HG02943 (cell line): ENCODE results near the gene ACER3.

Experiments
- ATAC-seq: cut with Tn5 transposase; IDR thresholded peaks from one replicate; pipeline ENCODE4 v1.9.1; 2021; ENCODE audit warnings: mild to moderate bottlenecking, low read depth, moderate library complexity; ENCODE audit not compliant: unreplicated experiment

The ACER3 gene

DNA sequence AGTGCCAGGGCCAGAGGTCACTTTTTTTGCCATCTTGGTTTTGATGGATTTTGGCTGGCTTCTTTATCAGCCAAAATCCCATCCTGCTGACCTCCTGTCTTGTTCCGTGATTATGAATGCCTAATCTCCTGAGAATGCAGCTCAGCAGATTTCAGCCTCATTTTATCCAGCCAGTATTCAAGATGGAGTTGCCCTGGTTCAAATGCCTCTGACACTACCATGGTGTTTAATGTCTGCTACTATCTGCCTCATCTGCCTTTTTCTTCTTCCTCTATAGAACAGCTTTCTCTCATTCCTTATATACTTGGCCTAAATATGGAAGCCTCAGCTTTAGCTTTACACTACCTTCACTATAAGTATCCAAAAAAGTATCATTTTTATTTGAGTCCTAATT is 50.7 kb downstream of the ACER3 start:
- no peak for ATAC-seq

DNA sequence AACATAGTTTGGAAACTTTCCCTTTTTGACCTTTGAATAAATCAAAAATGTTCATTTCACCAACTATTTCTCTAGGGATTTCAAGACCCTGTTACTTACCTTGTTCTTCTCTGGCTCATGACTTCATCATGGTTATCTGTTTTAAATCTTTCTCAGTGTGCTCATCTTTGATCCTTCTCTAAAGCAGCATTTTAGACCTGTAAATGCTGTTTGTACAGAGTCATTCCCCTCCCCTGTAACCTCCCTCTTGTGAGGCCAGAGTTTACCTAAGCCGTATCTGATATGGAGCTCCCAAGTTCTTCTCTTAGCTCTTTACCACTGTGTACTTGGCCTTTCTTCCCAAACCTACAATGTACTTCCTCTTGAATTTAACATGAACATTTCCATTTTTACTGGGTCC is 56.0 kb downstream of the ACER3 start:
- ATAC-seq, result no peak

DNA sequence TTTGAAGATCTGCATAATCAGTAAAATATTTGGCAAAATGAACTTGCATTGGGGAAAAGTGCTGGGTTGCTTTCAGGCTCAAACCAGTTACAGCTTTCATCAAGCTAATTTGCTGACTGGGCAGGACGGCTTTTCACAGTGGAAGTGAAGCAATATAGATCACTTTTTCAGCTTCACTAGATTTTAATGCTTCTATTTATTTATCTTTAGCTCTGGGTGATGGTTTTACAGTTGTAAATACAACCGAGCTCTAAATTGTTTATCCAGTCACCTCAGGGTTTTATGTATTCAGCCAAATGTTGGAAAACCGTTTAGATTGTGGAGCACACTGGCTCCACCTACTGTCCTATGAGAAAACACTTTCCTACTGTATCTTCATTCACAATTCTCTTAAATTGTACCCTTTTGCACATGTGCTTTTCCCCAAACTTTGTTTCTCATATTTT is 58.2 kb downstream of the ACER3 start:
- ATAC-seq, result no peak

DNA sequence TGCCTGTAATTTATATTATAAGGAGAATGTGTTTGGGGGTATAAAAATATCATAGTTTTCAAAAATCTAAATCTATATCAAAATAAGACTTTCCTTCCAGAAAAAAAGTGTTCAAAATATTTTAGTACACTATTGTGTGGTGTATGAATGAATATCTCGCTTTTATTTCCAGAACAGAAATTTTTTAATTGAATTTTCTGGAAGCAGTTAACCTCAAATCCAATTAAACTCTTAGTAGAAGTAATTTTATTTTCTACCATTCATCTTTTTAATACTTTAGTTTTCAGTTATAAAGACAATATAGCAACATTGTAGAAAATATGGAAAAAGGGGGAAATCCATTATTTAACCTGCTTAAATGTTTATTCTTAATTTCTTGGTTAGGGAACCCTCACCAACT is 58.7 kb downstream of the ACER3 start:
- no peak for ATAC-seq

DNA sequence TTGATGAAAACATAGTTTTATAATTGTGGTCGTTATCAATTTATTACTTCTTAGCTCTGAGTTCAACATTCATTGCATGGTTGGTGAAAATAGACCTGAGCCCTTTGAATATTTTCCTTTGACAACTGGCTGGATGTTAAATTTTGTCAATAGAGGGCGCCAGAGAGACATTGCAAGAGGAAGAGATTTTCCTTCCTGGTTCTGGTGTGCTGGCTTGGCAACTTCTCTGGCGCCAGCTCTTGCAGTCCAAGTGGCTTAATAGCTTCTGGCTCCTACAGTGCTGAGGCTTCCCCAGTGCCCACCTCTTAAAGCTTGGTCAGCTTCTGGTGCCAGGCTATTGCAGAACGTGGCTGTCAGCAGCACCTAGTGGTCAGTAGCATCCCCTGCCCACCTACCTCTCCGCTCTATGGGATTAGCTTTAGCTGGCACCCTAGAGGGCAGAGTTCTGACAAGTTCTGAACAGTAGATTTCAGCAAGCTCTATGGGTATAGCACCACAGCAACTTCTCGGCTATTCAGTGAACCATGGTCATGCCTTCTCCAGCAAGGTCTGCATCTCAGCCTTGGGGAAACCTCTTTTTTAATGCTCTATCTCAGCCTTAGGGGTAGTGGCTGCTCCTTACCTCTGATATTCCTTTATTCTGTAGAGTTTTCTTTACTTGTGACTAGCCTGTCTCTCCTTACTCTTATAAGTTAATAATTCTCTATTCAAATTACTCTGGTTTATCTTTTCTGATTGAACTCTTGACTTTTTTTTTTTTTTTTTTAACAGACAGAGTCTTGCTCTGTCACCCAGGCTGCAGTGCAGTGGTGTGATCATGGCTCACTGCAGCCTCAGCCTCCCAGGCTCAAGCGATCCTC is 59.4 kb downstream of the ACER3 start:
- ATAC-seq, result no peak

DNA sequence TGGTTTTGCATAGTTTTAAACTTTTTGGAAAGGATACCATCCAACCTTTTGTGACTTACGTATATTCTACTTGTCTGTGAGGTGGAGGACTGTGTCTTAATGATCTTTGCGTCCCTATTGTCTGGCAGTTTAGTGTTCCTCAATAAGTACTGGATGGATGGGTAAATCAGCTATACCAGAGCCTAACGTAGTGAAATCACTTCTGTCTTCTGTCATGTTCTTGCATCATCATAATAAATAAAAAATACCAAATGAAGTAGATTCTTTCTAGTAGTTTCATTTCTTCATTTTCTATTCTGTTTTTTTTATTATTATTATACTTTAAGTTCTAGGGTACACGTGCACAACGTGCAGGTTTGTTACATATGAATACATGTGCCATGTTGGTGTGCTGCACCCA is 66.4 kb downstream of the ACER3 start:
- ATAC-seq, result no peak

DNA sequence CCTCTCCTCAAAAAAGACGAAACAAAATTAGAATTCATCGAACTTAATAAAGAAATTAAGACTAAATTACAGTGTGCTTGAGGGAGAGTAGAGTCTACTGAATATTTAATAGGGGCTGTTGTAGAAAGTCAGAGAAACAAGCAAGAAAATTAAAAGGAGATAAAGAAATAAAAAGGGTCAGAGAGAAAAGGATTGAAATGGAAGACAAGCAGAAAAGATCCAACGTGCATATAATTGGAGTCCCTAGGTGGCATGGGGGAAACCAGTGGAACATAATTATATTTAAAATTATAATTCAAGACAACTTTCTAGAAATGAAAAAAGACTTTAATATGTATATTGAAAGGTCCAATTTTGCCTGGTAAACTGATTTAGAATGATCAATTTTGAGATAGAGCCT is 74.3 kb downstream of the ACER3 start:
- no peak for ATAC-seq

DNA sequence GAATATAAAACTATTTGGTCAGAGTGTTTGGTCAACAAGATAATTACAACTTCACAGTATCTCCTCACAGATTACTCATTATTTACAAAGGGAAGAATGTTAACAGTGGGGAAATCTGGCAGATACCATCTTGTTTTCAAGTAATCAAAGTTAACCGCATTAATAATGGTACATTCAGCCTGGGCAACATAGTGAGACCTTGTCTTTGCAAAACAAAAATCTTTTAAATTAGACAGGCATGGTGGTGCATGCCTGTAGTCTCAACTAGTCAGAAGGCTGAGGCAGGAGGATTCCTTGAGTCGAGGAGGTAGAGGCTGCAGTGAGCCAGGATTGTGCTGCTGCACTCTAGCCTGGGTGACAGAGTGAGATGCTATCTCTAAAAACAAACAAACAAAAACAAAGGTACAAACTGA is 78.5 kb downstream of the ACER3 start:
- no peak for ATAC-seq

DNA sequence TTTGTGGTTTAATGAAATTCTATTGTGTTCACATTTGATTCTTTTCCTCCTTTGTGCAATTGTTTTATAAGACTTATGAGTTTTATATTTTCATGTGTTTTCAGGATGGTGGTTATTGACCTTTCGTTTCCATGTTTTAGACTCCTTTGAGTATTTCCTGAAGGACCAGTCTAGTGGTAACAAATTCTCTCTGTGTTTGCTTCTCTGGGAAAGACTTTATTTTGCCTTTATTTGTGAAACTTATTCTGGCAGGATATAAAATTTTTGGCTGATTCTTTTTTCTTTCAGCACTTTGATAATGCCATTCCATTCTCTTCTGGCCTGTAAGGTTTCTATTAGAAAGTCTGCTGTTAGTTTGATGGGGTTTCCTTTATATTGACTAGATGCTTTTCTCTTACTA is 83.5 kb downstream of the ACER3 start:
- ATAC-seq, result no peak

DNA sequence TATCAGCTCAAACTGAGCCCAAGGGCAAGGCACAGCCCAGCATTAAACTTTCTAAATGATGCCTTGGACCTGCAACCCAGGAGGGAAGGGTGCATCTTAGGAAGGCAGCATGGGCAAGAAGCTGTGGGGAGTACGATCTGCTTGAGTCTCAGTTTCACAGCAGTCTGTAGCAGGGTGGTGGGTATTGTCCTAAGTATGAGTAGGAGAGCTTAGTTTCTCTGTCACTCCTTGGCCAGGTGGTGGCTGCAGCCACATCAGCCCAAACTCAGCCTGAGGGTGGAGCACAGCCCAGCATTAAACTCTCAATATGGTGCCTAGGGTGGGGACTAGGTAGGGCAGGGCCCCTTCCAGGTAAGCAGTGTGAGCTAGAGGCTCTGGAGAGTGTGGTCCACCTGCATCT is 85.5 kb downstream of the ACER3 start:
- no peak for ATAC-seq

DNA sequence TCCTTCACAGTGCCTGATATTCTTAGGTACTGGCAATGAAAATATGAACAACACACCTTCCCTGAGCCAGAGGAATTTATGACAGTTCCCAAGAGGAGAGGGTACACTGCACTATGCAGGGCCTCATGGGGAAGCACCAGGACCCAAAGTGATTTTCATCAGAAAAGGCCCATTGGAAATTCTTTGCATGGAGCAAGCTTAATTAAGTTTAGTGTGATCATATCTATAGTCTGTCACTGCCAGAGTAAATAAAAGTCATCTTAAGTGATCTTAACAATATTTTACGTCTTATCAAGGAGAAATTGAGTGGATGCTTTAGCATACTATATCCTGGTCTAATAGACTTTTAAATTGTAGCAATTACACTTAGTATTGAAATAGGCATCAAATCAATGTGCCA is 86.5 kb downstream of the ACER3 start:
- no peak for ATAC-seq

DNA sequence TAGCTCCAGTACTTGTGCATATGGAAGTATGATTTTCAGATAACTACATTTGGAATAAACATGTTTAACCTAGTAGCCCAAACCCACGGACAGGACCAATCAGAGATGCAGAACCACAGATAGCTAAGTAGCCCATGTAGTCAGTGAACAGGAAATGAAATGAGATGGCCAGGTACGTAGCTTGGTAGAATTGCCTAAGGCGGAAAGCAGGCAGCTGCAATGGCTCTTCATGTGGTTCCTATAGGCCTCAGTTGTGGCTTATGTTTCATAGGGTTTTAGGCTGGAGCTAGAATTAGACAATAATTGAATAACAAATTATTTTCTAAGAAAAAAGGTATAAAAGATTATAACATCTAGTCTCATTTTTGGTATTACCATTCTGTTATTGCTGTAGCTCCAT is 87.1 kb downstream of the ACER3 start:
- ATAC-seq, result no peak

DNA sequence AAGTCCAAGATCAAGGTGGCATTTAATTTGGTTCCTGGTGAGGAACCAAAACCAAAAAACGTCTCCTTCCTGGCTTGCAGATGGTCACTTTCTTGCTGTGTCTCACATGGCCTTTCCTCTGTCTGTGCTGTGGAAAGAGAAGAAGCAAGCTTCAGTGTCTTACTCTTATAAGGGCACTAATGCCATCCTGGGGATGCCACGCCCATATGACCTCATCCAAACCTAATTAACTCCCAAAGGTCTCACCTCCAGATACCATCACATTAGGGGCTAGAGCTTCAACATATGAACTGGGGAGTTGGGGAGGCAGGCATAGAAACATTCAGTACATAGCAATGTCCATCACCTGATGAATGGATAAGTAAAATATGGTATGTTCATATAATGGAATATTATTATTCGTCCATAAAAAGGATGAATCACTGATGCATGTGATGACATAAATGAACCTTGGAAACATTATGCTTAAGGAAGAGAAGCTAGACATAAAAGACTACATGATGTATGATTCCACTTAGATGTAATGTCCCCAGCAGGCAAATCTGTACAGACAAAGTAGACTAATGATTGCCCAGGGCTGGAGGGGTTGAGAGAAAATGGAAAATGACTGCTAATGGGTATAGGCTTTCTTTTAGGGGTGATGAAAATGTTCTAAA is 94.9 kb downstream of the ACER3 start:
- no peak for ATAC-seq

DNA sequence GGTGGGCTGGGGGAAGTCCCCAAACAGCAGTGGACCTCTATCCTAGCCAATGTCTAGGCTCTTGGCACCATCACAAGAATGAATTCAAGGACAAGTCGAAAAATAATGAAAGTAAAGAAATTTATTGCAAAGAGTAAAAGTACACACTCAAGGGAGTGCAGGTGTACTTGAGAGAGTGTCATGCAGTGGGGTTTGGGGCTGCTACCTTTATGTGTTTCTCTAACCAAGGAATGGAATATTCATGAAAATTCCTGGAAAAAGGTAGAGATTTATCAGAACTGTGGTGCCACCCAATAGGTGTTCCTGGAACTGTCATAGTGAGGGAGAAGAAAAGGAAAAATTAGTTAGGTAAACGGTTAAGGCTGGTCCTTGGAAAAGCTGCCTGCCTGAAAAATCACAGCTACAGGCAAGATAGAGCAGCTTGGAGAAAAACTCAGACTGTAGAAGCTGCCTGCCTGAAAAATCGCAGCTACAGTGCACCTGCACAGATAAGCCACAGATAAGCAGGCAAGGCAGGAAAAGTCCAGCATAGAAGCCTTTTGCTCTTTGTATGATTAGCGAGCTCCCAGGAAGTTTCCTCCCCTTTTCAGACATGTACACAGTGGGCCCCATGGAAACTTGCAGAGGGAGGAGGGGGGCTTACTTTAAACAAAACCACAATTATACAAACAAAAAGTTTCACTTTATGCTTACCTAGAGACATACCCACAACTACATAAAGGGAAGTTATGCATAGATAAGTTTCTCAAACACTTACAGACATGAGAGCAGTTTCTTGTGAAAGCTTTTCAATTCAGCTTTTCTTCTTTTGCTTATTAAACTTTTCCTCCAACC is 102.1 kb downstream of the ACER3 start:
- peak; percentile 93 for ATAC-seq

DNA sequence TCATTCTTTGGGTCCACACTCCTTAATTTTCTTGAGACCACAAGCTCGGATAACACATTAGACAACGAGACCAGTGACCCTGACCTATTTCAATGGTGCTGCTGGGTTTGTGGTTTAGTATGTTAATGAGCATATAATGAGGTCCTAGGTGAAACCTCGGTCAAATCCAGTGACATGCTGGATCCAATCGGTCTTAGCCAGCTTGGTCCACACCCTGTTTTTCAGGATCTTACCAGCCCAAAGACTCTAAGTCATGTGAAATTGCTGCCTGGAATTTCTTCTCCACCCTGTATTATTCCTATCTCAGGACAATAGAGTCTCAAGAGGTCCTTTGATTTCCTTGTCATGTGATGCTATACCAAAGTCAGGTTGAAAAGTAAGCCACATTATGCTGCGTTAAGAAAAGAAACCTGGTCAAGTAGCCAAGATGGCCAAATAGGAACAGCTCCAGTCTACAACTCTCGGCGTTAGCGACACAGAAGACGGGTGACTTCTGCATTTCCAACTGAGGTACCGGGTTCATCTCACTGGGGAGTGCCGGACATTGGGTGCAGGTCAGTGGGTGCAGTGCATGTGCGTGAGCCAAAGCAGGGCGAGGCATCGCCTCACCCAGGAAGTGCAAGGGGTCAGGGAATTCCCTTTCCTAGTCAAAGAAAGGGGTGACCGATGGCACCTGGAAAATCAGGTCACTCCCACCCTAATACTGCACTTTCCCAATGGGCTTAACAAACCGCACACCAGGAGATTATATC is 102.9 kb downstream of the ACER3 start:
- peak; percentile 27 for ATAC-seq

DNA sequence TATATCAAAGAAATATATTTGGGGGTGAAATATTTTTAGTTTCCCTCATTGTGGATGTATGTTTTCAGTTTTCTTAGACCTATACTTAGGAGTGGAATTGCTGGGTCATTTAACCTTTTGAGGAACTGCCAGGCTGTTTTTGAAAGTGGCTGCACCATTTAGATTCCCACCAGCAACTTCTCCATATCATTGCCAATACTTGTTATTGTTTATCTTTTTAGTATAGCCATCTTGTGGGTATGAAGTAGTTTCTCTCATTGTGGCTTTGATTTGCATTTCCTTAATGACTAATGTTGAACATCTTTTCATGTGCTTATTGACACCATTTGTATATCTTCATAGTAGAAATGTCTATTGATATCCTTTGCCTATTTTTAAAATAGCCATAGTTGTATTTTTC is 111.3 kb downstream of the ACER3 start:
- no peak for ATAC-seq

DNA sequence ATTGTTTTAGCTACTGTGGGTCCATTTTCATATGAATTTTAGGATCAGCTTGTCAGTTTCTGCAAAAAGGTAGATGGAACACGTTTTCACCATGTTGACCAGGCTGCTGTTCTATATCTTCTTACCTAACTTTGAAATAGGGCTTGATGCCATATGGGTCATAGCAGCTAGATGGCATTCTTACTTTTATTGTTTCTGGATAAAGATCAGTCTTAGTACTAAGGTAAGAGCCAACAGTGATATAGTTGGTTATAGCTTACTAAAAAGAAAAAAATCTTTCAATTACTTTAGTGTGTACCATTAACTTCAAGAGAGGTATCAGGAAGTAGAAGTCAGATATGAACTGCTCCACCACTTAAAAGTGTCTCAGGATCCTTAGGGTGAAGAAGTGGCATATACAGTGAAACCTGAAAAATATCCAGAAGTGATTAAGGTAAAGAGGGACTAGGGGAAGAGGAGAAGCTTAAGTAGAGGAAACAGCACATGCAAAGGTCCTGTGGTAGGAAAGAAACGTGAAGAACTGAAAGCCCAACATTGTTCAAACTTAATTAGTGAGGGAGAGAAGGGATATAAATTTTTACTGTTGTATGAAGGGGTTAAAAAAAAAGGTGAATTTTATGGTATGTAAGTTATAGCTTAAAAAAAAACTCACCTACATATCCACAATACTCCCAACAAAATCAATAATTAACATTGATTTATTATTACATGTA is 113.6 kb downstream of the ACER3 start:
- no peak for ATAC-seq

DNA sequence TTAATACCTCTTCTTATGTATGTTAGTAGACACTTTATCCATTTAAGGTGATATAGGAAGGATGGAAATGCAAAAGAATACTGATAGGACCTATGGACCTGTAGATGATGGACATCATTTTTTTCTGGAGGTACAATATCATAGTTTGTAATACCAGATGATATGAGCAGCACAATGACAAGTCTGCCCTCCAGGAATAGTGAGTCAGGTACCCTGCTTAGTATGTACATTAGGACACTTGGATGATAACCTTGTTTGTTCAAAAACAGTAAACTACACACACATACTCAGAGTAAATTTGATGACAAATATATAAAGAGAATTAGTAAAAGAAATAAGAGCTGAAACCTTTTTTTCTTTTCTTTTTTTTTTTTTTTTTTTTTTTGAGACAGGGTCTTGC is 114.8 kb downstream of the ACER3 start:
- ATAC-seq, result no peak

DNA sequence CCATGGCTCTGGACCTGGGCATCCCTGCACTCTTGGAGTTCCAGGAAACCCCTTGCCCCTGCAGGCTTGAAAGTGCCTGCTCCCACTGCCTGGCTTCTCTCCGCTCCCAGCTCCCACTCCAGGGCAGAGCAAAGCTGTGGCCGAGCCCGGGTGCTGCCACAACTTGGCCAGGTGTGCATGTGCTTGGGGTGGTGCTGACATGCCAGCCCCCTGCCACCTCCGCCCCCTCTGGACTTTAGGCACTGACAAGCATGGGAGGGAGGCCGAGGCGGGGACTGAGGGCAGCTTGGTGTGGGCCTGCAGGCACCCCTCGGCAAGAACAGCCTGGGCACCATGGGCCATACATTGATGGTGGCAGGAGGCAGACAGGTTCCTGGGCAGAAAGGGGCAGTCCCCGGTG is 117.1 kb downstream of the ACER3 start:
- no peak for ATAC-seq

DNA sequence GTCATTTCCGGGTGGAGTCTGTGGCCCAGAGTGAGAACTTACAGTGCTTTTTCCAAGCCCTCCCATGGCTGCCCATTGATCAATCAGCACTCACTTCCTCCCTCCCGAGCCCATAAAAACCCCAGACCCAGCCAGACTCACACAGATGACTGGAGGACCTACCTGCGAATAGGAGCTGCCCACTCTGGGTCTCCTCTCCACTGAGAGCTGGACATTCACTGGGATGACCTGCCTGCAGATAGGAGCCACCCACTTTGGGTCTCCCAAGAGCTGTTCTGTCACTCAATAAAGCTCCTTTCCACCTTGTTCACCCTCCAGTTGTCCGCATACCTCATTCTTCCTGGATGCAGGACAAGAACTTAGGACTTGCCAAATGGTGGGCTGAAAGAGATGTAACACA is 117.5 kb downstream of the ACER3 start:
- ATAC-seq, result no peak
